OCI-LY7 (cell line): ENCODE measurements around the gene USP4. TPM values are rescaled to one million over a fixed set of nuclear protein-coding genes. Genes with fewer than 3 reads are reported as not detected.

Experiments used
- BruUV-seq: library from RNA; stranded (reverse); fragments of 400-500 nt; replicated peaks from 2 replicates; lab custom pipeline; 2021; lab: Mats Ljungman, UMichigan
- CTCF ChIA-PET: fragments of 300-600 bp; sonication (Branson Sonifier 250); formaldehyde crosslinking; loops from one replicate; lab custom pipeline; 2022; ENCODE audit warnings: antibody characterized with exemption; ENCODE audit not compliant: unreplicated experiment; lab: Charles Lee
- POLR2A ChIA-PET: fragments of 300-600 bp; sonication (Branson Sonifier 250); formaldehyde crosslinking; loops from one replicate; lab custom pipeline; 2022; ENCODE audit warnings: antibody characterized with exemption; lab: Charles Lee
- DNase-seq: peaks from one replicate; pipeline ENCODE4 v3.0.0-alpha.2; 2015; ENCODE audit warnings: low spot score
- H2AFZ ChIP-seq: fragments of 200-600 bp; sonication (generic), shearing (Covaris generic); 2 replicates; pipeline ENCODE4 v1.6.1; 2014; ENCODE audit warnings: mild to moderate bottlenecking, antibody characterized with exemption, low read length, moderate library complexity
- H3K27ac ChIP-seq: fragments of 200-600 bp; sonication (generic); 2 replicates; pipeline ENCODE4 v1.5.1; 2014; ENCODE audit warnings: mixed run types, low read depth, mild to moderate bottlenecking, moderate library complexity, low read length, inconsistent platforms; ENCODE audit not compliant: poor library complexity, severe bottlenecking
- H3K36me3 ChIP-seq: fragments of 200-600 bp; sonication (generic); 2 replicates; pipeline ENCODE4 v1.6.1; 2014; ENCODE audit warnings: mild to moderate bottlenecking, antibody characterized with exemption, low read length, moderate library complexity, mixed read lengths; ENCODE audit not compliant: insufficient read depth
- H3K4me1 ChIP-seq: fragments of 200-600 bp; sonication (generic); 2 replicates; pipeline ENCODE4 v1.5.1; 2014; ENCODE audit warnings: mild to moderate bottlenecking, low read length; ENCODE audit not compliant: insufficient read depth, poor library complexity, severe bottlenecking
- H3K4me2 ChIP-seq: fragments of 200-600 bp; sonication (generic); 2 replicates; pipeline ENCODE4 v1.6.1; 2014; ENCODE audit warnings: mild to moderate bottlenecking, low read length
- H3K4me3 ChIP-seq: fragments of 200-600 bp; sonication (generic); 2 replicates; pipeline ENCODE4 v1.5.1; 2014; ENCODE audit warnings: mild to moderate bottlenecking, low read depth, low read length; ENCODE audit not compliant: poor library complexity, severe bottlenecking
- H3K79me2 ChIP-seq: fragments of 200-600 bp; sonication (generic); 2 replicates; pipeline ENCODE4 v1.6.1; 2016; ENCODE audit warnings: low read depth, mild to moderate bottlenecking, low read length, moderate library complexity, mixed read lengths; ENCODE audit not compliant: insufficient read depth
- H3K9me2 ChIP-seq: fragments of 200-600 bp; sonication (generic); 2 replicates; pipeline ENCODE4 v1.6.1; 2016; ENCODE audit warnings: mild to moderate bottlenecking, low read length, mixed read lengths; ENCODE audit not compliant: insufficient read depth
- H3K9me3 ChIP-seq: fragments of 200-600 bp; sonication (generic); 2 replicates; pipeline ENCODE4 v1.6.1; 2014; ENCODE audit warnings: mild to moderate bottlenecking, mixed run types, low read length, mixed read lengths
- H4K20me1 ChIP-seq: fragments of 200-600 bp; sonication (generic); 2 replicates; pipeline ENCODE4 v1.6.1; 2014; ENCODE audit warnings: mild to moderate bottlenecking, antibody characterized with exemption, low read length, moderate library complexity, mixed read lengths; ENCODE audit not compliant: insufficient read depth
- EZH2phosphoT487 ChIP-seq: fragments of 200-600 bp; sonication (generic); IDR thresholded peaks from 2 replicates; pipeline ENCODE4 v1.6.1; 2018; ENCODE audit warnings: low read depth, borderline replicate concordance, mild to moderate bottlenecking, mixed run types, antibody characterized with exemption, low read length, moderate library complexity, mixed read lengths
- intact Hi-C: fragments of 100-400 bp; cut with micrococcal nuclease; formaldehyde crosslinking; loops from one replicate; pipeline ENCODE4 v1.10.0; 2022; ENCODE audit not compliant: unreplicated experiment
- total RNA-seq, 2 experiments: library from RNA; depleted of rRNA in 1 of 2; stranded (reverse); fragments of >200 nt in 1 of 2; shearing (Covaris generic) in 1 of 2; gene quantifications; 2 replicates each; pipeline ENCODE4 v1.2.3, GENCODE V29; 2014 to 2022
- TF ChIP-seq, protein P1 (sequence below): fragments of 200-600 bp; sonication (generic); conservative IDR thresholded peaks from 2 replicates; pipeline ENCODE4 v1.5.1; 2014; ENCODE audit warnings: mild to moderate bottlenecking, antibody characterized with exemption, low read length, moderate library complexity, mixed read lengths

Gene USP4
- total RNA-seq, 2 experiments from 2014 or later, result 28.6 to 74.6 TPM

DNA sequence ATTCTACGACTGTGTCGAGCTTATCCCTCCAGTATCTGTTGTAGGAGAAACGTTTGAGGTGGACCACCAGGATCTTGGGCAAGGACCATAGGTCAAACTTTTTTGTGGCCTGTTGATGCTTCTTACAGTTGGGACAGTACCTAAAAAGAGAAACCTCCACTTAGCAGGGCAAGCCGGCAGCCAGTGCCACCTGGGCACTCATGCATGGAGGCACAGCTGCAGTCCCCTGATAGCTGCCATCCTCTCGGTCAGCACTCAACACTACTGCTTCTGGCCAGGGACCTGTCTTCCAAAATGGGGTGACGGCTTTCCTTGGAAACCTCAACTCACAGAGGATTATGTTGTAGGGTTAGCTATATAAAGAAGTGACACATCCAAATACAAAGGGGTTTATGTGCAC lies 55.9 kb downstream of the USP4 start:
- no peaks in the 10 kb centered on the region for H3K9me2 ChIP-seq
- no peak overlapping the region for H3K27ac ChIP-seq
- H2AFZ ChIP-seq, result no peak overlapping the region
- H3K79me2 ChIP-seq, result no peaks in the 10 kb centered on the region
- no peaks in the 10 kb centered on the region for H3K9me3 ChIP-seq
- H4K20me1 ChIP-seq, result no peaks in the 10 kb centered on the region
- peaks cover 8% of the 10 kb centered on the region for H3K4me1 ChIP-seq
- intact Hi-C loops, result no loop called here
- H3K4me2 ChIP-seq, result no peak overlapping the region
- no peak for TF ChIP-seq EZH2phosphoT487
- TF ChIP-seq, protein P1, sequence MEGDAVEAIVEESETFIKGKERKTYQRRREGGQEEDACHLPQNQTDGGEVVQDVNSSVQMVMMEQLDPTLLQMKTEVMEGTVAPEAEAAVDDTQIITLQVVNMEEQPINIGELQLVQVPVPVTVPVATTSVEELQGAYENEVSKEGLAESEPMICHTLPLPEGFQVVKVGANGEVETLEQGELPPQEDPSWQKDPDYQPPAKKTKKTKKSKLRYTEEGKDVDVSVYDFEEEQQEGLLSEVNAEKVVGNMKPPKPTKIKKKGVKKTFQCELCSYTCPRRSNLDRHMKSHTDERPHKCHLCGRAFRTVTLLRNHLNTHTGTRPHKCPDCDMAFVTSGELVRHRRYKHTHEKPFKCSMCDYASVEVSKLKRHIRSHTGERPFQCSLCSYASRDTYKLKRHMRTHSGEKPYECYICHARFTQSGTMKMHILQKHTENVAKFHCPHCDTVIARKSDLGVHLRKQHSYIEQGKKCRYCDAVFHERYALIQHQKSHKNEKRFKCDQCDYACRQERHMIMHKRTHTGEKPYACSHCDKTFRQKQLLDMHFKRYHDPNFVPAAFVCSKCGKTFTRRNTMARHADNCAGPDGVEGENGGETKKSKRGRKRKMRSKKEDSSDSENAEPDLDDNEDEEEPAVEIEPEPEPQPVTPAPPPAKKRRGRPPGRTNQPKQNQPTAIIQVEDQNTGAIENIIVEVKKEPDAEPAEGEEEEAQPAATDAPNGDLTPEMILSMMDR, result no peak
- CTCF ChIA-PET, result no interaction called here
- POLR2A ChIA-PET, result no interaction called here
- no peak overlapping the region for H3K4me3 ChIP-seq
- H3K36me3 ChIP-seq, result peaks cover 87% of the 10 kb centered on the region
- DNase-seq, result peak; percentile 27
- BruUV-seq, result no TSS peak

DNA sequence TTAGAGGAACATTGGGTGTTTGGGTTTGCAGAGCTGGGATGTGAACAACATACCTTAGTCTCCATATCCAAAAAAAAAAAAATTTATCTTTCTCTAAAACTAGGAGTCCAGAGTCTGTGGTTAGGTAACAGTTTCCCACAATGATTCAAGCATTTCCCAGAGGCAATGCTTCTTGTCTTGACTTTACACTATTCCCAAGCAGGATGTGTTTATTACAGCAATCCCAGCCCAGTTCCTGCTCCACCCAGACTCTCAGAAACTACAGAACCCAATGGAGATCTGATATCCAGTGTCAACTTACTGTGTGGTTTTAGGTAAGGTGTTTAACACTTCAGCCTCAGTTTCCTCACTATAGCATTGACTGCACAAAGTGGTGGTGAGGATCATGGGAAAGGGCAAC lies 60.5 kb downstream of the USP4 start:
- DNase-seq, result no peak
- peaks cover 78% of the 10 kb centered on the region for H3K36me3 ChIP-seq
- TF ChIP-seq, protein P1, result no peak
- TF ChIP-seq EZH2phosphoT487, result no peak
- ChIA-PET POLR2A (no interaction called here), CTCF (no interaction called here)
- BruUV-seq, result no TSS peak
- intact Hi-C loops, result no loop called here
- no peaks in the 10 kb centered on the region for H3K9me2 ChIP-seq
- H3K4me3 ChIP-seq, result no peak overlapping the region
- no peaks in the 10 kb centered on the region for H3K79me2 ChIP-seq
- H3K9me3 ChIP-seq, result no peaks in the 10 kb centered on the region
- H3K4me2 ChIP-seq, result no peak overlapping the region
- no peak overlapping the region for H3K27ac ChIP-seq
- H4K20me1 ChIP-seq, result no peaks in the 10 kb centered on the region
- H3K4me1 ChIP-seq, result peaks cover 5% of the 10 kb centered on the region
- H2AFZ ChIP-seq, result no peak overlapping the region

DNA sequence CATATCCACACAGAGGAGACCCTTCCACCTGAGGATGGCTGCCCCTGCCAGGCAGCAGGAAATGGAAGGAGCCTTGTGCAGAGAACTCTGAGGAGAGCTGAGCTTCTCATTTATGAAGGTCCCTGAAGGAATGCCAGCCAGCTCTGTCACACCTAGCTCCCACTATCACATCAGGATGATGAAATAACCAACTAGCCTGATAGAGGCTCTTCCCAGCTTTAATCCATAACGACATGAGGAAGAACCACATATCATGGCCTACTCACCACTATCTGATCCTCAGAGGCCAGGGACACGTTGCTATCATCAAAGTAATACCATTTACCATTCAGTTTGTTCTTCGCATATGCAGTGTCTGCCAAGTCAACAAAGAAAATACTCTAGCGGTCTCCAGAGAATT lies 61.3 kb downstream of the USP4 start:
- intact Hi-C loops, result no loop called here
- CTCF ChIA-PET, result no interaction called here

More for the DNA sequence above, 61.3 kb downstream of the USP4 start:
- no peaks in the 10 kb centered on the region for H3K9me2 ChIP-seq
- H3K9me3 ChIP-seq, result no peaks in the 10 kb centered on the region
- POLR2A ChIA-PET, result interaction anchor here (0.6 to 1.1 kb wide), 3 partner anchors 39 to 261 kb away, joined by 3 to 4 read pairs (median 3); no protein-coding TSS in a partner anchor
- H4K20me1 ChIP-seq, result no peaks in the 10 kb centered on the region
- no peak for DNase-seq
- H3K36me3 ChIP-seq, result peaks cover 73% of the 10 kb centered on the region
- H3K4me3 ChIP-seq, result no peak overlapping the region
- H3K4me1 ChIP-seq, result no peaks in the 10 kb centered on the region
- no peaks in the 10 kb centered on the region for H3K79me2 ChIP-seq
- TF ChIP-seq, protein P1, result no peak
- no peak for TF ChIP-seq EZH2phosphoT487
- no peak overlapping the region for H3K4me2 ChIP-seq
- no peak overlapping the region for H2AFZ ChIP-seq
- no TSS peak for BruUV-seq
- H3K27ac ChIP-seq, result no peak overlapping the region
